Endothelial cell (in vitro differentiated cells): ENCODE measurements around the gene MEI4. TPM values are rescaled to one million over a fixed set of nuclear protein-coding genes. Genes with fewer than 3 reads are reported as not detected.

Experiments used
- DNase-seq: peaks from one replicate; pipeline ENCODE4 v3.0.0; 2021; ENCODE audit warnings: low spot score
- H3K27ac Mint-ChIP-seq: one replicate; pipeline ENCODE4 v1.8.0; 2021; ENCODE audit warnings: mixed read lengths, inconsistent platforms; ENCODE audit not compliant: unreplicated experiment
- H3K27me3 Mint-ChIP-seq: one replicate; pipeline ENCODE4 v1.8.0; 2021; ENCODE audit warnings: mild to moderate bottlenecking, moderate library complexity, mixed read lengths, inconsistent platforms; ENCODE audit not compliant: unreplicated experiment
- H3K36me3 Mint-ChIP-seq: one replicate; pipeline ENCODE4 v1.8.0; 2021; ENCODE audit warnings: mild to moderate bottlenecking, low read depth, mixed read lengths, inconsistent platforms; ENCODE audit not compliant: unreplicated experiment
- H3K4me1 Mint-ChIP-seq: one replicate; pipeline ENCODE4 v1.8.0; 2021; ENCODE audit warnings: mild to moderate bottlenecking, mixed read lengths, inconsistent platforms; ENCODE audit not compliant: unreplicated experiment
- H3K4me3 Mint-ChIP-seq: one replicate; pipeline ENCODE4 v1.8.0; 2021; ENCODE audit warnings: mild to moderate bottlenecking, mixed read lengths, inconsistent platforms; ENCODE audit not compliant: unreplicated experiment
- H3K9me3 Mint-ChIP-seq: one replicate; pipeline ENCODE4 v1.8.0; 2021; ENCODE audit warnings: mixed read lengths, inconsistent platforms; ENCODE audit not compliant: unreplicated experiment
- CTCF ChIP-seq: fragments of 200-600 bp; sonication (generic); IDR thresholded peaks from one replicate; pipeline ENCODE4 v1.5.0; 2021; ENCODE audit warnings: antibody characterized with exemption; ENCODE audit not compliant: unreplicated experiment
- total RNA-seq: library from RNA; stranded (reverse); fragmentation: NEBNext Ultra II Directional; extraction: Animal tissue kit (Norgen Biotek cat#: 25700); gene quantifications from one replicate; pipeline ENCODE4 v1.2.1, GENCODE V29; 2021; ENCODE audit not compliant: unreplicated experiment

MEI4 gene
- total RNA-seq, 1 donor from 2014 or later = 0.38 TPM

- DNase-seq = no peak
- no peak for TF ChIP-seq CTCF
- Mint-ChIP-seq H3K27me3 (peaks cover 3% of the 10 kb centered on the region), H3K36me3 (peaks cover 4% of the 10 kb centered on the region), H3K4me3 (no peak overlapping the region), H3K9me3 (peaks cover 10% of the 10 kb centered on the region), H3K27ac (no peak overlapping the region), H3K4me1 (no peaks in the 10 kb centered on the region)
Observed at GRCh38 chr6:77962070-77962469, 309.2 kb downstream of the MEI4 start.

GRCh38 chr6:77965449-77965848 lies 312.6 kb downstream of the MEI4 start:
- Mint-ChIP-seq H3K4me3 (no peak overlapping the region), H3K4me1 (no peaks in the 10 kb centered on the region), H3K27ac (no peak overlapping the region), H3K36me3 (peaks cover 4% of the 10 kb centered on the region), H3K27me3 (peaks cover 3% of the 10 kb centered on the region), H3K9me3 (peaks cover 10% of the 10 kb centered on the region)
- no peak for DNase-seq
- no peak for TF ChIP-seq CTCF

GRCh38 chr6:77972334-77972733 lies 319.5 kb downstream of the MEI4 start:
- Mint-ChIP-seq H3K9me3 (no peaks in the 10 kb centered on the region), H3K36me3 (no peaks in the 10 kb centered on the region), H3K27ac (no peak overlapping the region), H3K4me3 (no peak overlapping the region), H3K4me1 (no peaks in the 10 kb centered on the region), H3K27me3 (peaks cover 2% of the 10 kb centered on the region)
- DNase-seq = no peak
- TF ChIP-seq CTCF = no peak

Other genes starting within 250 kb of the MEI4 start
- gene HTR1B, start 189.5 kb upstream of the MEI4 start, total RNA-seq = 0.33 TPM